Measurements from ENCODE around the gene UBE2G2. TPM values are rescaled to one million over a fixed set of nuclear protein-coding genes. Genes with fewer than 3 reads are reported as not detected.

UBE2G2 gene
- polyA plus RNA-seq, 1 experiment = 93.2 TPM

GRCh38 chr21:44831227-44831860 lies 29.7 kb upstream of the UBE2G2 start:
- no peaks in the 10 kb centered on the region for H3K36me3 ChIP-seq (ENCODE audit: control insufficient read depth, insufficient read depth, low read length)
- no peak overlapping the region for H3K4me3 ChIP-seq (ENCODE audit: low read depth, low read length)
- no peak for TF ChIP-seq CTCF (IDR thresholded peaks at IDR 0.05; ENCODE audit: insufficient read depth, low read depth, low read length)
- H3K27me3 ChIP-seq (ENCODE audit: control insufficient read depth, insufficient read depth, low read length) = peaks cover 2% of the 10 kb centered on the region
- ChIA-PET CTCF (no interaction called here), POLR2A (no interaction called here)
- DNase-seq (ENCODE audit: low read depth) = no peak

- POLR2A ChIA-PET = no interaction called here
- CTCF ChIA-PET = interaction anchor here (0.9 to 1.6 kb wide), 2 partner anchors 14 to 17 kb away, joined by 3 to 4 read pairs; no protein-coding TSS in a partner anchor
- H3K36me3 ChIP-seq (ENCODE audit: control insufficient read depth, insufficient read depth, low read length) = no peaks in the 10 kb centered on the region
- no peak for TF ChIP-seq CTCF (IDR thresholded peaks at IDR 0.05; ENCODE audit: insufficient read depth, low read depth, low read length)
- DNase-seq (ENCODE audit: low read depth) = no peak
- H3K27me3 ChIP-seq (ENCODE audit: control insufficient read depth, insufficient read depth, low read length) = no peaks in the 10 kb centered on the region; the same call in 1 of the 2 replicates
- no peak overlapping the region for H3K4me3 ChIP-seq (ENCODE audit: low read depth, low read length)
Measured at GRCh38 chr21:44829507-44830092, 28.0 kb upstream of the UBE2G2 start.

GRCh38 chr21:44828362-44829056 lies 26.9 kb upstream of the UBE2G2 start:
- POLR2A ChIA-PET = no interaction called here
- DNase-seq (ENCODE audit: low read depth) = no peak
- CTCF ChIA-PET = interaction anchor here (0.9 to 1.6 kb wide), 2 partner anchors 15 to 18 kb away, joined by 3 to 4 read pairs; no protein-coding TSS in a partner anchor

GRCh38 chr21:44823179-44823660 lies 21.6 kb upstream of the UBE2G2 start:
- ChIA-PET POLR2A (no interaction called here), CTCF (interaction anchor here (0.7 kb wide), 2 partner anchors 59 to 61 kb away, joined by 3 read pairs; no protein-coding TSS in a partner anchor)
- Histone ChIP-seq H3K27me3 (ENCODE audit: control insufficient read depth, insufficient read depth, low read length) (no peaks in the 10 kb centered on the region), H3K36me3 (ENCODE audit: control insufficient read depth, insufficient read depth, low read length) (no peaks in the 10 kb centered on the region), H3K4me3 (ENCODE audit: low read depth, low read length) (no peak overlapping the region)
- DNase-seq (ENCODE audit: low read depth) = no peak
- no peak for TF ChIP-seq CTCF (IDR thresholded peaks at IDR 0.05; ENCODE audit: insufficient read depth, low read depth, low read length)

More at GRCh38 chr21:44828362-44829056, 26.9 kb upstream of the UBE2G2 start:
- TF ChIP-seq CTCF (IDR thresholded peaks at IDR 0.05; ENCODE audit: insufficient read depth, low read depth, low read length) = no peak
- no peak overlapping the region for H3K4me3 ChIP-seq (ENCODE audit: low read depth, low read length)
- no peaks in the 10 kb centered on the region; the same call in 1 of the 2 replicates for H3K27me3 ChIP-seq (ENCODE audit: control insufficient read depth, insufficient read depth, low read length)
- no peaks in the 10 kb centered on the region for H3K36me3 ChIP-seq (ENCODE audit: control insufficient read depth, insufficient read depth, low read length)

All from BJ (cell line).